ENCODE measurements around the gene HCAR1.

DNA sequence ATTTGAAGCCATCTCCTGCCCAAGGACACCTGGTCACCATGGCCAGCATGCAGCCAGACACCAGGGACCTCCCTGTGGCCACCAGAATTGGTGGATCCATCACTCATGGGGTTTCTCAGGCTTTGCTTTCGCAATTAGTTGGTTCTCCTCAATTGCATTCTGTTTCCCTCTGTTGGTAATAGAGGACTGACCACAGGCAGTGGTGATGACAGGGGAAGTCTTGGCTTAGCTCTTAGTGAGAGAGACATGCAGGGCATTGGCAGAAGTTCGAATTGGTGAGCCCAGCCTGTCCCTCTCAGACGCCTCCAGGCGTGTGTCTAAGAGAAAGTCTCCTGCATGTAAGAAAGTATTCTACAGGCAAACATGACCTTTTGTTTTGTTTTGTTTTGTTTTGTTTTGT, 48.8 kb downstream of the HCAR1 start:
- TF ChIP-seq, protein P1, sequence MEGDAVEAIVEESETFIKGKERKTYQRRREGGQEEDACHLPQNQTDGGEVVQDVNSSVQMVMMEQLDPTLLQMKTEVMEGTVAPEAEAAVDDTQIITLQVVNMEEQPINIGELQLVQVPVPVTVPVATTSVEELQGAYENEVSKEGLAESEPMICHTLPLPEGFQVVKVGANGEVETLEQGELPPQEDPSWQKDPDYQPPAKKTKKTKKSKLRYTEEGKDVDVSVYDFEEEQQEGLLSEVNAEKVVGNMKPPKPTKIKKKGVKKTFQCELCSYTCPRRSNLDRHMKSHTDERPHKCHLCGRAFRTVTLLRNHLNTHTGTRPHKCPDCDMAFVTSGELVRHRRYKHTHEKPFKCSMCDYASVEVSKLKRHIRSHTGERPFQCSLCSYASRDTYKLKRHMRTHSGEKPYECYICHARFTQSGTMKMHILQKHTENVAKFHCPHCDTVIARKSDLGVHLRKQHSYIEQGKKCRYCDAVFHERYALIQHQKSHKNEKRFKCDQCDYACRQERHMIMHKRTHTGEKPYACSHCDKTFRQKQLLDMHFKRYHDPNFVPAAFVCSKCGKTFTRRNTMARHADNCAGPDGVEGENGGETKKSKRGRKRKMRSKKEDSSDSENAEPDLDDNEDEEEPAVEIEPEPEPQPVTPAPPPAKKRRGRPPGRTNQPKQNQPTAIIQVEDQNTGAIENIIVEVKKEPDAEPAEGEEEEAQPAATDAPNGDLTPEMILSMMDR (IDR thresholded peaks at IDR 0.05): no peak
- TF ChIP-seq EZH2 (IDR thresholded peaks at IDR 0.05; ENCODE audit: borderline replicate concordance, insufficient read depth, low read depth, low read length, poor library complexity, severe bottlenecking): no peak

Data from B cell (primary cell).